Activated CD8-positive, alpha-beta memory T cell treated with anti-CD3 and anti-CD28 coated beads, Interleukin-2, amount 50 U/mL, for 24 hours (primary cell): ENCODE data around the gene CIAO2B.
"Not testable (repeated sequence)": the region's sequence is repeated elsewhere in the genome, so short reads cannot be mapped to it uniquely, and the experiment has no call there.

ENCODE experiments used
- DNase-seq: peaks from one replicate; pipeline ENCODE4 v3.0.0-alpha.2; 2020; ENCODE audit errors: extremely low read depth

CIAO2B gene

GRCh38 chr16:66955363-66956153 lies 21.4 kb upstream of the CIAO2B start:
- not testable (repeated sequence) for DNase-seq

GRCh38 chr16:66954097-66954659 lies 20.0 kb upstream of the CIAO2B start:
- DNase-seq, result peak; percentile 54

DNA sequence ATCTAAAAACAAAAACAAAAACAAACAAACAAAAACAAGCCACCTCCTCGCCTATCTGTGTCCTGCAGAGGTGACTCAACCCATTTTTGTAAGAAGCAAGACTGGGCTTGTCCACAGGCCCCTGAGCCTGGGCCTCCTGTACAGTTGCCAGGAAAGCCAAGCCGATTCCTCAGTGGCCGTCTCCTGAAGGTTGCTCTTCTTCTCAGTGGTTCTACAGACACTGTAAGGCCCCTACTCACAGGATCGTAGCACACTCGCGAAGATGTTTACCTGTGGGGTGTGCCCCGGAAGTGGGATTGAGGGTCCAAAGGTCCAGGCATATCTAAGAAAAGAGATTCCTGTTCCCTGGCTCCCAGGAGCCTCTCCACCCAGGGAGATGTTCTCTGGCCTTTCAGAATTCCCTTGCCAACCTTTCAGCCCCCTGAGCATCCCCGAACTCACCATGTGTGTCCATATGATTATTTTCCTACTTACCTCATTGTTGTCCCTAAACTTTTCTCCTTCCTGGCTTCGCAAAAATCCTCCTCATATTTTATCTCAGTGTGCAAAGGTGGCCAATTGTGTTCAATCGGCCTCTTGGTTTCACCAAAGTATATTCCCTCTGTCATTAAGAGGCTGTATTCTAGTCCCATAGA lies 19.4 kb upstream of the CIAO2B start:
- no peak for DNase-seq

- no peak for DNase-seq
These were observed 18.4 kb upstream of the CIAO2B start for GRCh38 chr16:66952430-66953110.

DNA sequence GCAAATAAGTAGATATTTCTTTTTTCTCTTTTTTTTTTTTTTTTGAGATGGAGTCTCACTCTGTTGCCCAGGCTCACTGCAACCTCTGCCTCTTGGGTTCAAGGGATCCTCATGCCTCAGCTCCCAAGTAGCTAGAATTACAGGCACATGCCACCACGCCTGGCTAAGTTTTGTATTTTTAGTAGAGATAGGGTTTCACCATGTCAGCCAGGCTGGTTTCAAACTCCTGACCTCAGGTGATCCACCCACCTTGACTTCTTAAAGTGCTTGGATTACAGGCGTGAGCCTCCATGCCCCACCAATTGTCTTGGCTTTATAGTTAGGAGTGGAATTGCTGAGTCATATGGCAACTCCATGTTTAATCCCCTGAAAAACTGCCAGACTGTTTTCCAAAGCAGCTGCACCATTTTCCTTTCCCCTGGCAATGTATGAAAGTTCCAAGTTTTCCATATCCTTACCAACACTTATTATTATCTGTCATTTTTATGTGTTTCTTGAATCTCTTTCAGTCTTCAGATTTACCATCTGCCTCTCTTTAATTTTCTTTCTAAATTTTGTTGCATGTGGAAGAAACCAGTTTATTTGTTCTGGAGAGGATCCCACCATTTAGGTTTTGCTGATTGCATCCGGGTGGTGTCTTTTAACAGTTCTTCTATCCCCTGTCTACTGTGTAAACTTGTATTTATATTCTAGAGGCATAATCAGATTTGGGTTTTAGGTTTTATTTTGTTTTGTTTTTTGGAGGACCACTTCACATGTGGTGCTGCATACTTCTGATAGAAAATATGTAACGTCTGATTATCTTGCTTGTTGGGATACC lies 17.0 kb upstream of the CIAO2B start:
- no peak for DNase-seq

- DNase-seq, result no peak
These were observed 16.2 kb upstream of the CIAO2B start for GRCh38 chr16:66950437-66950836.

- DNase-seq, result no peak
These were observed 15.3 kb upstream of the CIAO2B start for GRCh38 chr16:66949472-66949871.

DNA sequence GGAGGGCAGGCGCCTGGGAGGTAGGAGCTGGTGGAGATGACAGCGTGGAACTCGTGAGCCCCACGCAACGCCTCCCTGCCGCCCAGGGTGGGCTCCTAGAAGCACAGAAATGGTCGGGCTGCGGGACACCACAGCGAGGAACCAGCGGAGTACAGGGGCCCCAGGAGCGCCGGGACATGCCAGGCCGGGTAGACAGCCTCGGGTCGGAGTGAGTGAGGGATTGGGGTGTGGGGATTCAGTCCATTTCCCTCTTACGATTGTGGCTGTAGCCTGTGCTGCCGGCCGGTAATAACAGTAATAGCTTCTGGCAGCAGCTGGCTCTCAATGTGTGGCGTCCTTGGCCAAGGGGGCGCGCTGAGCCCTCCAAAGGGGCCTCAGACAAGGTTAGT lies 14.6 kb upstream of the CIAO2B start:
- no peak for DNase-seq

DNA sequence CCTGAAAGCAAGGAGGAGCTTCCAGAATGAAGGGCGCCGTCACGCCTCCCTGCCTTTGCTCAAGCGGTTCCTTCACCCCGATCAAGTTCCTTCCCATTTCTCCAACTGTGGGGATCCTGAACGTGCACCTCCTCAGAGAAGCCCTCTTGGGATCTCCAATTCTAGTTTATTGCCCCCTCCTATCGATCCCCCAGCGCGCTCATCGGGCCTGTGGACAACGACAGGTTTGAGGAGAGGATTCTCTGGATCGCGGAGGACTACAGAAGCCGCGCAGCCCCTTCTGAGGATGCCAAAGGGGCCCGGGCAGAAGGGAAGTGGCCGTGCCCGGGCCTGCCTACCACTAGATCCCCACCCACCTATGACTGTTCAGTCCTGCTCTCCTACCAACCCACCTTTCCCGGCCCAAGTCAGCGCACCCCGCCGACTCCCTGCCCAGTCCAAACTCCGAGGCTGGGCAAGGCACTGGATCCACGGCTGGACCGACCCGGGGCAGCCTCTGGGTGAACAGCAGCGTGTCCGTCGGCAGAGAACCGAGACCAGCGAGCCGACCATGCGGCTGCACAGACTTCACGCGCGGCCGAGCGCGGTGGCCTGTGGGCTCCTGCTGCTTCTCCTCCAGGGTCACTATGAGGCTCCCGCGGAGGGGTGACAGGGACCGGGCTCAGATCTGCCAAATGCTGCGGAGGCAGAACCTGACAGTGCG lies 14.1 kb upstream of the CIAO2B start:
- no peak for DNase-seq

DNA sequence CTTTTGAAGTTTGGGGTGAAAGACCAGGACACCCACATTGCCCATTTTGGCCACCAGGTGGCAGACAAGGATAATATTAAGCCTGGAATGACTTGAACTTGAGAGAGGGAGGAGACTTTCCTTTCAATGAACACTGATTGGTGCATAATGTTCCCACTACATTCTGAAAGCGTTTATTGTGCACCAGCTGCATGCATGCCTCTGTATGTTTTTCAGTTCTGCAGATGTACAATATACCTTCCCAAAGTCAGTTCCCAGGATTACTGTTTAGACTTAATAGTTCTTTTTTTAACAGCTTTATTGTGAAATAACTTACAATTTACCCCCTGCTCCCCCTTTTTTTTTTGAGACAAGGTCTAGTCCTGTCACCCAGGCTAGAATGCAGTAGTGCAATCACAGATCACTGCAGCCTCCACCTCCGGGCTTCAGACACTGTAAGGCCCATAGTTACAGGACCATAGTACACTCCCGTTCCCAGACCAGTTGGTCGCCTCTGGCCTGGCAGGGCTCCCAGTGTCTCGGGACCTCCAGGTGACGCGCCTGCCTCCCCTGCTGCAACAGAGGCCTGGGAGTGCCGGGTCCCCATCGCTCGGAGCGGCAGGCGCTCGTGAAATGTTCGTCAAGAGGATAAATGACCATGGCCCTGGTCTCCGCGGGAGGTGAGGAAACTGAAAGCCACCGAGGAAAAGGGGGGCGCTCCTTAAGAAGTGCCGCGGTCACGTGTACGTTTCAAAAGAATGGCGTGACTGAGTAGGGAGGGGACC lies 13.3 kb upstream of the CIAO2B start:
- peak; percentile 73 for DNase-seq

GRCh38 chr16:66946974-66947301 lies 12.7 kb upstream of the CIAO2B start:
- DNase-seq, result no peak

- no peak for DNase-seq
These were observed 12.3 kb upstream of the CIAO2B start for GRCh38 chr16:66946541-66946940.

DNA sequence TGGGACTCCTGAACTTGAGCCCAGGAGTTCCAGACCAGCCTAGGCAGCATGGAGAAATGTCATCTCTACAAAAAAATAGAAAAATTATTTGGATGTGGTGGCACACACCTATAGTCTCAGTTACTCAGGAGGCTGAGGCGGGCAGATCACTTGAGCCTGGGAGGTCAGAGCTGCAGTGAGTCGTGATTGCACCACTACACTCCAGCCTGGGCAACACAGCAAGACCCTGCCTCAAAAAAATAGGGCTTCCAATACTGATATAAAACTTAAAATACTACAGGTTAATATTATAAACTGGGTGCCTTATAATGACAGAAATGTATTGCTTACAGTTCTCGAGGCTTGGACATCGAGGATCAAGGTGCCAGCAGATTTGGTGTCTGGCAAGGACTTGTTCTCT lies 11.7 kb upstream of the CIAO2B start:
- DNase-seq, result no peak

DNA sequence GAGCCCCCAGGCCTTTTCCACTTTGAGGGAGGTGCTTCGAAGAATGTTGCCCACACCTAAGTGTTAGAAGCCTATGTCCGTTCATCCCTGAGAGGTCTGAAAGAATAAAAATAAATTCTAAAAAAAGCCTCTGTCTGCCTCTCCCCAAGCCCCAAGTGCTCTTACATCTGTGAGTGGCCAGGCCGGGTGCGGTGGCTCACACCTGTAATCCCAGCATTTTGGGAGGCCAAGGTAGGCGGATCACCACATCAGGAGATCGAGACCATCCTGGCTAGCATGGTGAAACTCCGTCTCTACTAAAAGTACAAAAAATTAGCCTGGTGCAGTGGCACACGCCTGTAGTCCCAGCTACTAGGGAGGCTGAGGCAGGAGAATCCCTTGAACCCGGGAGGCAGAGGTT lies 10.8 kb upstream of the CIAO2B start:
- DNase-seq, result not testable (repeated sequence)

DNA sequence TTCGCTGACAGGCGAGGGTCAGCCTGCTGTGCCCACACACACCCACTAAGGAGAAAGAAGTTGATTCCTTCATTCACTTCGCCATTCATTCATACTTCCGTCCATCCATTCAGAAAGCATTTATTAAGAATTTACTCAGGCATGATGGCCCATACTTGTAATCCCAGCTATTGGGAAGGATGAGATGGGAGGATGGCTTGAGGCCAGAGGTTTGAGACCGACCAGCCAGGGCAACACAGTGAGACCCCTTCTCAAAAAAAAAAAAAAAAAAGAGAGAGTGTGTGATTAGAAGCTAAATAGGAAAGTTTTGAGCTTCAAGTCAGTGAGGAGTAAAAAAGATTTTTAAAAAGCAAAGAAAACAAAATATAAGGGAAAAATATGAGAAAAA lies 9.8 kb upstream of the CIAO2B start:
- DNase-seq, result no peak

GRCh38 chr16:66943426-66944053 lies 9.3 kb upstream of the CIAO2B start:
- no peak for DNase-seq

DNA sequence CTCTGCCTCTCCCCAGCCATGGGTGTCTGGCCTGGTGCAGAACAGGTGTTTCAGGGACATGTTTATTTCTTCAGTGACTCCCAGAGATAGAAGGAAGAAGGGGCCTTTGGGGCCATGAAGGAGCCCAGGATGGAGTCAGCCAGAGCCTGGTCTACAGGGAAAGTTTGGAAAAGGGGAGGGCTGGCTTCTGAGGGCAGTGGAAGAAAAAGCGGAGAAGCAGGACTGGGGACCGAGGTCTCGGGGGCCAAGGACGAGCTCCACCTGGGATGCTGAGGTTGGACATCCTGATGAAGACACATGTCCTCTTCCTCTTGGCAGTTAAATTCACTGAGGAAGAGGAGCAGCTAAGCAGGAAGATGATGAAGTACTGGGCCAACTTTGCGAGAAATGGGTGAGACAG lies 8.8 kb upstream of the CIAO2B start:
- DNase-seq, result no peak

DNA sequence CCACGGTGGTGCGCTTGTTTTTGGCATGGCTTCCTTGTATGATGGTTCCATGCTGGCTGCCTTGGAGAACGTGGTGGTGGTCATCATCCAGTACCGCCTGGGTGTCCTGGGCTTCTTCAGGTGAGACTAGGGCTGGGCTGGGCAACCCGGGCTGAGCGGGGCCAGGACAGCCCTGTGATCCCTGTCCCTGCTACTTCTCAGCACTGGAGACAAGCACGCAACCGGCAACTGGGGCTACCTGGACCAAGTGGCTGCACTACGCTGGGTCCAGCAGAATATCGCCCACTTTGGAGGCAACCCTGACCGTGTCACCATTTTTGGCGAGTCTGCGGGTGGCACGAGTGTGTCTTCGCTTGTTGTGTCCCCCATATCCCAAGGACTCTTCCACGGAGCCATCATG lies 6.0 kb upstream of the CIAO2B start:
- DNase-seq, result no peak

DNA sequence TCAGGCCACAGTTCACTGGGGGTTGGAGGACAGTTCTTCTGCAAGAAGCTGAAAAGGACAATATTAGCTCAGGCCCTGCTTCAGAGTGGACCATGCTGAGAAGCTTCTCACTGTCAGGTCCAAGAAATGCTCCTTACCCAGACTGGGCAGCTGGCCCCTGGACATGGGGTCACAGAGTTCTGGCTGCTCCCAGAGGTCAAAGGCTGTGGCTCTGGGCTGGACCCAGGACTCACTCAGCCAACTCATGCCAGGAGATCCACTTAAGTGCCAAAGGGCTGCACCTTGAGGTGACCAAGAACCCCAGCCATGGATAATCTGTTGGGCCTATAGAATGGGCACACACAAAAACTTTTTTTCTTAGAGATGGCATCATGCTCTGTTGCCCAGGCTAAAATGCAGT lies 5.2 kb upstream of the CIAO2B start:
- DNase-seq, result no peak

DNA sequence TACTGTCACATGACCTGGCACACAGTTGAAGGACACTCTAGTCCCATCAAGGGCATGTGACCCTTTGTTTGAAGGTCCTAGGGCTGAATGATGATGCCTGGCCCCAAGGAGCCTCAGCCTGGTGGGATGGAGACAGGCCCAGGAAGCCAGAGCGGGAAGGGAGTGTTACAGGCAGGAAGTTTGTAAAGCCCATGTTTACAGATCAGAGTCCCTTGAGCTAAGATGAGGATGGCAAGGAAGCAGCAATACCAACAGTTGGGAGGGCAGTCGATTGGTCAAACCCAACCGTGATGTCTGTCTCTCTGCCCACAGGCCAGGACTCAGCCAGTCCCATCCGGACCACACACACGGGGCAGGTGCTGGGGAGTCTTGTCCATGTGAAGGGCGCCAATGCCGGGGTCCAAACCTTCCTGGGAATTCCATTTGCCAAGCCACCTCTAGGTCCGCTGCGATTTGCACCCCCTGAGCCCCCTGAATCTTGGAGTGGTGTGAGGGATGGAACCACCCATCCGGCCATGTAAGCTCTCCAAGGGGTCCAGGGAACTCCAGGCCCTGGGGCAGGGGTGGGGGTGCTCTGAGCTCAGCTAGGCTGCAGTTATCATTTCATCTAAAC lies 3.6 kb upstream of the CIAO2B start:
- DNase-seq, result no peak
